WI38 (cell line): ENCODE measurements around the gene UBE2D3.

Source experiments
- H3K4me3 ChIP-seq: 2 replicates; pipeline ENCODE4 v1.5.1; 2011; ENCODE audit warnings: low read depth, mild to moderate bottlenecking, control low read depth, low read length
- CTCF ChIP-seq: IDR thresholded peaks from 2 replicates; pipeline ENCODE4 v1.5.1; 2012; ENCODE audit warnings: low read depth, mild to moderate bottlenecking, control low read depth, low read length

Gene UBE2D3

GRCh38 chr4:102760645-102761295, 66.6 kb downstream of the UBE2D3 start, which contains the start of gene MANBA:
MANBA (minus strand) TSS chr4:102760968; CDS start chr4:102760894, 74 bp downstream.
- no peak for TF ChIP-seq CTCF
- H3K4me3 ChIP-seq = peak within 1 kb of the TSS; percentile 90

DNA sequence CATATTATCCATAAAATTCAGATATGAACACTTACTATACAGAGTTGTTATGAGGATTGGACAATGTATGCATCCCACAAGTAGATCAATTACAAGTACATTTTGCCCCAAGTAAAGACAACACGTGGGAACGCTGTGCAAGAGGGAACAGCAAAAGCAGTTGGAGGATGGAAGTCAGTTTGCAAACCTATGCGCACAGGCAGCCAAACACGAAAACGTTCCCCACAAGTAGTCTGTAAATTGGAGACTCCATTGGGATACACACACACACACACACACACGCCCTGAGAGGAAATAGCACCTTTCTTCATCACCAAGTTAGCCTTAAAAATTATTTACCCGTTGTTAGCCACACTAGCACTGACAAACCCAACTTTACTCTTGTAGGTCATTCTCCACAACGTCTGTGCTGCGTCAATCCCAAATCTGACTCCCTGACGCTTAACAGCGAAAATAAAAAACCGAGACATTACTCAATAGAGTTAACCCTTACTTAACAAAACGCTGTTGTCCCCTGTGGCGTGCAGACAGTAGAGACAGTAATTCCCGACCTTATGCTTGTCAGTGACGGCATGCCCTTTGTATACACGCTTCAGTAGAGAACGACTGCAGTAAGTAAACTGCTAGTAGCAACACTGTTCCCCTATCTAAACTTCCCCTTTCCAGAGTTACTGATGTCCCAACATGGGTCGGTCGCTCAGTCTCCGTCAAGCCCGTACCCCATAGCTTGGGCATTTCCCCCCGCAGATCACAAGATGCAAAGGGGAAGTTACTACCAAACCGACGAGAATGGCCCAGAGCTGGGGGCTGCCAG, 67.3 kb downstream of the UBE2D3 start:
- no peak for TF ChIP-seq CTCF
- peak overlapping the region; percentile 90 for H3K4me3 ChIP-seq

DNA sequence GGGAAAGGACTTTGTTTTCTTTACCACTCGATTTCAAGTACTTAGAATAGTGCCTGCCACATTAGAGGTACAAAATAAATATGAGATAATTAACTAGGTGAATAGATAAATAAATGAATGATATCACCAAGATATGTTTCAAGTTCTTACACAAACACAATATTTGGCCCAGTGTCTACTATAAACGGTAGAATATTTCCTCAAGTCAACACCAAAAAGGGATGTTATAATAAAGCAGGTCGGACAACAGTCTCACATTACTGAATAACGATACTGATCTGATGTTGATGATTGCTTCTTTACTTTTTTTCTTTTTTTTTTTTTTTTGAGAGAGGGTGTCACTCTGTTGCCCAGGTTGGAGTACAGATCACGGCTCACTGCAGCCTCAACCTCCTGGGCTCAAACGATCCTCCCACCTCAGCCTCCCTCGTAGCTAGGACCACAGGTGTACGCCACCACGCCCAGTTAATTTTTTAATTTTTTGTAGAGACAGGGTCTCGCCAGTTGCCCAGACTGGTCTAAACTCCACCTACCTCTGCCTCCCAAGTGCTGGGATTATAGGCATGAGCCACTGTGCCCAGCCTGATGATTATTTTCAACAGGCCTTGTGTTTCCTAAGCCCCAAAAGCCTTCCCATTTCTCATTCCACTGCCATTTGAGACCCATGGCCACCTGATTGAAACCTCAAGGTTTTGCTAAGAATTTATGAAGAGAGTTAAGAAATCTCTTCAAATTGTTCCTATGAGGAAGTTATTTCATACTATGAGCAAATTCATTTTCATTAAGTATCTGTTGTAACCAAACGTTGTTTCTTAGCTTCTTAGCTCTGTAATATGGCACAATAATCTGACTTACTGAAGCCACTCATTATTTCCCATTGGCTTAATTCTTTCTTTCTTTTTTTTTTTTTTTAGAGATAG, 68.8 kb downstream of the UBE2D3 start:
- no peak for TF ChIP-seq CTCF
- H3K4me3 ChIP-seq = no peak overlapping the region

- no peak overlapping the region for H3K4me3 ChIP-seq
- TF ChIP-seq CTCF = no peak
Measured at GRCh38 chr4:102757681-102758080, 69.7 kb downstream of the UBE2D3 start.

- no peak for TF ChIP-seq CTCF
- no peak overlapping the region for H3K4me3 ChIP-seq
Measured at GRCh38 chr4:102754044-102754443, 73.3 kb downstream of the UBE2D3 start.

DNA sequence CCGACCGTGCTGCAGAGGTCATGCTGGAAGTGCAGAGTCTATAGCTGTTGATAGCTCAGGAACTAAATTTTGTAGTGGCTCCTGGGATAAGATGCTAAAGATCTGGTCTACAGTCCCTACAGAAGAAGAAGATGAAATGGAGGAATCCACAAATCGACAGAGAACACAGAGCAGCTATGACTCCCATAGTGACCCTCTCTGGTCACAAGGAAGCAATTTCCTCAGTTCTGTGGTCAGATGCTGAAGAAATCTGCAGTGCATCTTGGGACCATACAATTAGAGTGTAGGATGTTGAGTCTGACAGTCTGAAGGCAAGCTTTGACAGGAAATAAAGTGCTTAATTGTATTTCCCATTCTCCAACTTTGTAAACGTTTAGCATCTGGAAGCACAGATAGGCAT, 75.4 kb downstream of the UBE2D3 start:
- no peak for TF ChIP-seq CTCF
- H3K4me3 ChIP-seq = no peak overlapping the region
